Bronchial epithelial cell (primary cell): ENCODE measurements around the gene UMOD. TPM values are rescaled to one million over a fixed set of nuclear protein-coding genes. Genes with fewer than 3 reads are reported as not detected.

Source experiments
- DNase-seq: peaks from one replicate; pipeline ENCODE4 v3.0.0-alpha.2; 2010; ENCODE audit warnings: low read depth
- FAIRE-seq: peaks from 2 replicates; lab custom pipeline; 2011; peaks lifted over from hg19 to GRCh38; lab: Jason Lieb, UNC
- H3K27me3 ChIP-seq: 2 replicates; pipeline ENCODE4 v1.5.1; 2011; ENCODE audit warnings: low read length; ENCODE audit not compliant: control insufficient read depth, insufficient read depth
- H3K36me3 ChIP-seq: 2 replicates; pipeline ENCODE4 v1.5.1; 2011; ENCODE audit warnings: low read length; ENCODE audit not compliant: control insufficient read depth, insufficient read depth
- H3K4me3 ChIP-seq: 2 replicates; pipeline ENCODE4 v1.5.1; 2011; ENCODE audit warnings: mild to moderate bottlenecking, low read depth, low read length, control low read depth
- total RNA-seq: library from RNA; depleted of rRNA; stranded (reverse); fragments of >200 nt; gene quantifications from 2 replicates; pipeline ENCODE4 v1.2.1, GENCODE V29; 2014
- TF ChIP-seq, protein P1 (sequence below): IDR thresholded peaks from 2 replicates; pipeline ENCODE4 v1.5.1; 2011; ENCODE audit warnings: mild to moderate bottlenecking, moderate library complexity, low read length, control low read depth, inconsistent platforms; ENCODE audit not compliant: insufficient read depth, severe bottlenecking

The UMOD gene
- total RNA-seq, 1 donor from 2014 or later = not detected

DNA sequence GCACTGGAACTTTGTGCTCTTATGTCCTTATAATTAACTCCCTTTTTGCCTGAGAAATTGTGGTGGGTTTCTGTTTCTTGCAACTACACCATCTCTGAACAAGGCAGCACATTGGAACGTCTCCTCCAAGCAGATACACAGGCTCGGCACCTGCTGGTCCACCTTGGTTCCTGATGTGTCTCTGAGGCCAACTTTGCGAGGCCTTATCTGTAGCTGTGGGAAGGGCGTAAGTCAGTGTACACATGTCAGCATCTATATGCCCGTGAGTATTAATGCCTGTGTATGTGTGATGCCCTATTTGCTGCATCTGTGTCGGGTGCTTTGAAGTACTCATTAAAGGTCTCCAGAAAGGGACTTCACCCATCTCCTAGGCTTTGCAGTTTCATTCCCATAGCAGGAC, 42.7 kb downstream of the UMOD start:
- peak; percentile 23 for FAIRE-seq
- Histone ChIP-seq H3K4me3 (no peak overlapping the region), H3K36me3 (no peaks in the 10 kb centered on the region), H3K27me3 (no peaks in the 10 kb centered on the region)
- TF ChIP-seq, protein P1, sequence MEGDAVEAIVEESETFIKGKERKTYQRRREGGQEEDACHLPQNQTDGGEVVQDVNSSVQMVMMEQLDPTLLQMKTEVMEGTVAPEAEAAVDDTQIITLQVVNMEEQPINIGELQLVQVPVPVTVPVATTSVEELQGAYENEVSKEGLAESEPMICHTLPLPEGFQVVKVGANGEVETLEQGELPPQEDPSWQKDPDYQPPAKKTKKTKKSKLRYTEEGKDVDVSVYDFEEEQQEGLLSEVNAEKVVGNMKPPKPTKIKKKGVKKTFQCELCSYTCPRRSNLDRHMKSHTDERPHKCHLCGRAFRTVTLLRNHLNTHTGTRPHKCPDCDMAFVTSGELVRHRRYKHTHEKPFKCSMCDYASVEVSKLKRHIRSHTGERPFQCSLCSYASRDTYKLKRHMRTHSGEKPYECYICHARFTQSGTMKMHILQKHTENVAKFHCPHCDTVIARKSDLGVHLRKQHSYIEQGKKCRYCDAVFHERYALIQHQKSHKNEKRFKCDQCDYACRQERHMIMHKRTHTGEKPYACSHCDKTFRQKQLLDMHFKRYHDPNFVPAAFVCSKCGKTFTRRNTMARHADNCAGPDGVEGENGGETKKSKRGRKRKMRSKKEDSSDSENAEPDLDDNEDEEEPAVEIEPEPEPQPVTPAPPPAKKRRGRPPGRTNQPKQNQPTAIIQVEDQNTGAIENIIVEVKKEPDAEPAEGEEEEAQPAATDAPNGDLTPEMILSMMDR = no peak
- no peak for DNase-seq

DNA sequence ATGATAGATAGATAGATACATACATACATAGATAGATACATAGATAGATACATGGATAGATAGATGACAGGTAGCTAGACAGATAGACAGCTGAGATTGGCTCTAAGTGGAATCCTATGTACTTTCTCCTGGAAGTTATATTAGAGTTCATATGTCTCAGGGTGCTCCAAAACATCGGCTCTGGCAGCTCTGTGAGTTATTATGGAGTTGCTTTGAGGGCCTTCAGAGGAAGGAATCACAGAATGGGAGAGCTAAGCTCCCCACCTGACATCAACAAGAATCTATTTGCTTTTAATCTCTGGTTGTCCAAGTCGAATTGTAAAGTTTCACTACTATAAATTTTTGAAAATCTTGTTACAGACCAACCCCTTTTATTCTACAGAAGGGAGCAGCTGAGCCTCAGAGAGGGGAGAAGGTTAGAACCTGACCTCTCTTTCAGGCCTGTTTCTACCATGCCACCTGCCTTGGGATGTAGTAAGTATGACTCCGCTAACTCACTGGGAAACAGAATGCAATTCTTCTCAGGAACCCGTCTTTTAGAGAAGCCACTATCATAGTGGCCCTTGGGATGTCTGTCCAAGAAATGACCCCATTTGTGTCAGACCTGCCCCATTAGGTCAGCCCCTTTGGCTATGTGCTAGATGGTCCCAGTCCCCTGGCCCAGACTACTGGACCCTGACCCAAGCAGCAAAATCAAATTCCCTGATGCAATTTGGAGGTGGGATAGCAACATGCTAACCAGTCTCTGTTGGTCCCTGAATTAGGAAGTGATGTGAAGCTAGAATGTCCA, 43.5 kb downstream of the UMOD start:
- TF ChIP-seq, protein P1 = no peak
- Histone ChIP-seq H3K27me3 (no peaks in the 10 kb centered on the region), H3K4me3 (no peak overlapping the region), H3K36me3 (no peaks in the 10 kb centered on the region)
- DNase-seq (no peak), FAIRE-seq (peak; percentile 32)

DNA sequence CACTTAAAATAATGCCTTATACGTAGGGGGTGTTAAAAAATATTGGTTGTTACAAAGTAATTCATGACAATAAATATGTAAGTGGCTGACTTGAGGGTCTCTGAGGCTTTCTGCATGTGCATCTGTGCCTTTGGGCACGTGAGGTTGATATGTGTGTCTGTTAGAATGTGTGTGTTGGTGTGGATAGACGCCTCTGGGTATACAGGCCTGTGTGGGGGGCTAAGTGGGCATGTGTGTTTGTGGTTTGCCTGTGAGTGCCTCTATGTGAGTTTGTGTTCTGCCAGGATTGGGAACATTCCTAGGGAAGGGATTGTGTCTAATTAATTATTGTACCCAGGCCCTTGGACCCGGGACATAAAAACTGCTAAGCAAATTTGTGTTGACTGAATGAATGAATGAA, 44.2 kb downstream of the UMOD start:
- DNase-seq = no peak
- FAIRE-seq = no peak
- H3K36me3 ChIP-seq = no peaks in the 10 kb centered on the region
- H3K4me3 ChIP-seq = no peak overlapping the region
- no peaks in the 10 kb centered on the region for H3K27me3 ChIP-seq
- TF ChIP-seq, protein P1 = no peak

DNA sequence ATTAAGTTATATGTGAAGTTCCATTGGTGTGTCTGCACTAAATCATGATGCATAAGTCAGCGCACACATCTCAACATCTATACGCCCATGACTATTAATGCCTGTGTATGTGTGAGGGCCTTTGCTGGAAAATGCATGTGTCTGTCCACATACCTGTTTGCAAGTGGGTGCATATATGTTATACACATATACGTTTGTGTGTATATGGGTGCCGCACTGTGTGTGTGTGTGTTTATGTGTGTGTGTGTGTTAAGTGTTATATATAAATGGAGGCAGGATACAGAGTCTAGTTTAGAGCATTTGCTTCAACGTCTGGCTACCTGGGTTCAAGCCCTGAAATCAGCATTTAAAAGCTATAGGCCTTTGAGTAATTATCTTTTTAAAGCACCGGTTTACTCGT, 44.7 kb downstream of the UMOD start:
- FAIRE-seq (no peak), DNase-seq (no peak)
- Histone ChIP-seq H3K27me3 (no peaks in the 10 kb centered on the region), H3K36me3 (no peaks in the 10 kb centered on the region), H3K4me3 (no peak overlapping the region)
- TF ChIP-seq, protein P1 = no peak

DNA sequence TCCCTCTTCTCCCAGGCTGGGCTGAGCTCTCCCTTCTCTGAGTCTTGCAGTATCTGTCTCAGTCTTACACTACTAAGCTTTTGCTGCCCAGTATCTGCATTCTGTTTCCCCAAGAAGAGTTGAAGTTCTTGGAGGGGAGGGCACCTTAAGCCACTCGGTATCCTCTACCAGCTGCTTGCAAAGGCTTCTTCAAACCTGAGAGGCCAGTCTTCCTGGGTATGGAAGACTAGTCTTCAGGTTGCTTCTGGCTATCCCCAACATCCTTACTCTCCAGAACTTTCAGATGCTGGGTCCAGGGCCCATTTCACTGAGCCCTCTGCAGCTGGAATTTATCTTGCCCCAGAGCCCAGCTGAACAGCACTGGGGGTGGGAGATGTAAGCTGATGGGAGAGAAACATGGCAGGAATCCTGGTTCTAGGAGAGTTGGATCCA, 45.3 kb downstream of the UMOD start:
- TF ChIP-seq, protein P1 = no peak
- Histone ChIP-seq H3K36me3 (no peaks in the 10 kb centered on the region), H3K27me3 (no peaks in the 10 kb centered on the region), H3K4me3 (no peak overlapping the region)
- FAIRE-seq = no peak
- no peak for DNase-seq

DNA sequence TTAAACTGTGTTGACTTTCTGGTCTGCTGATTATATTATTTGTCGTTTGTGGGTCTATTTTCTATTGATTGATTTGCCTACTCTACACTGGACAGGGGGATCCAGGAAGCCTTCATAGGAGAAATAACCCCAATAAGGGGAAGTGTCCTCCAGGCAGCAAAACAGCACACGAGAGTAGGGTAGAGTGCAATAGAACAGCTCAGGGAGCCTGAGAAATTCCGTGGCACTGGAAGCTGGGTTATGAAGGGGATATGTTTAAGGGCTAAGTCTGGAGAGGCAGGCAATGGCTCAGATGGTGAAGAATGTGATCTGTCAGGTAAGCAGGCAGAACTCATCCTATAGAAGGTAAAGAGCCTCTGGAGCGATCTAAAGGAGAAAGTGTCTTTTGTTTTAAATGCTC, 46.1 kb downstream of the UMOD start:
- no peaks in the 10 kb centered on the region for H3K27me3 ChIP-seq
- H3K4me3 ChIP-seq = no peak overlapping the region
- H3K36me3 ChIP-seq = no peaks in the 10 kb centered on the region
- no peak for DNase-seq
- TF ChIP-seq, protein P1 = no peak
- no peak for FAIRE-seq
